ENCODE results near the gene FAT2.

DNA sequence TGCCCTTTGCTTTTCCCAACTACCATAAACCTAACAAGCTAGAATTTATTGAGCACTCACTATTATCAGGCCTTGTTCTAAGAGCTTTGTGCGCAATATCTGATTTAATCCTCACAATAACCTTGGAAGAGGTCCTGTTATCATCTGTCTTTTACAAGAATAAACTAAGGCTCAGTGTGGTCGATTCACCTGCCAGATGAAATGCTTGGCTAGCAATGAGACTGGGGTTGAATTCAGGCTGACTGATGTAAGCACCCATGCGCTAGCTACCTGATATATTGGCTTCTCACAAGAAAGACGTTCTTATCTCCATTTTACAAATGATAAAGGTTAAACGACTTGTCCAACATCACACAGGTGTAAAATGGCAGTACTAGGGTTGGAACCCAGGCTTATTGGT lies 37.4 kb downstream of the FAT2 start:
- TF ChIP-seq, protein P1, sequence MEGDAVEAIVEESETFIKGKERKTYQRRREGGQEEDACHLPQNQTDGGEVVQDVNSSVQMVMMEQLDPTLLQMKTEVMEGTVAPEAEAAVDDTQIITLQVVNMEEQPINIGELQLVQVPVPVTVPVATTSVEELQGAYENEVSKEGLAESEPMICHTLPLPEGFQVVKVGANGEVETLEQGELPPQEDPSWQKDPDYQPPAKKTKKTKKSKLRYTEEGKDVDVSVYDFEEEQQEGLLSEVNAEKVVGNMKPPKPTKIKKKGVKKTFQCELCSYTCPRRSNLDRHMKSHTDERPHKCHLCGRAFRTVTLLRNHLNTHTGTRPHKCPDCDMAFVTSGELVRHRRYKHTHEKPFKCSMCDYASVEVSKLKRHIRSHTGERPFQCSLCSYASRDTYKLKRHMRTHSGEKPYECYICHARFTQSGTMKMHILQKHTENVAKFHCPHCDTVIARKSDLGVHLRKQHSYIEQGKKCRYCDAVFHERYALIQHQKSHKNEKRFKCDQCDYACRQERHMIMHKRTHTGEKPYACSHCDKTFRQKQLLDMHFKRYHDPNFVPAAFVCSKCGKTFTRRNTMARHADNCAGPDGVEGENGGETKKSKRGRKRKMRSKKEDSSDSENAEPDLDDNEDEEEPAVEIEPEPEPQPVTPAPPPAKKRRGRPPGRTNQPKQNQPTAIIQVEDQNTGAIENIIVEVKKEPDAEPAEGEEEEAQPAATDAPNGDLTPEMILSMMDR (IDR thresholded peaks at IDR 0.05; ENCODE audit: insufficient read depth, low read length, poor library complexity, severe bottlenecking), result no peak
- no peak for TF ChIP-seq EZH2phosphoT487 (conservative IDR thresholded peaks at IDR 0.05; ENCODE audit: low read length)

All from SU-DHL-6 (cell line).